ENCODE data around the gene POLD4.

Gene POLD4

GRCh38 chr11:67387518-67387917 is 34.2 kb upstream of the POLD4 start:
- no peak for DNase-seq

GRCh38 chr11:67387069-67387468 is 33.7 kb upstream of the POLD4 start:
- DNase-seq, result no peak

GRCh38 chr11:67384851-67385366 is 31.6 kb upstream of the POLD4 start:
- DNase-seq, result no peak

GRCh38 chr11:67382276-67383136 is 29.2 kb upstream of the POLD4 start:
- peak; percentile 41 to 62 for DNase-seq

GRCh38 chr11:67381244-67381972 is 28.1 kb upstream of the POLD4 start:
- DNase-seq, result no peak

GRCh38 chr11:67379061-67380058 is 26.0 kb upstream of the POLD4 start:
- DNase-seq, result no peak

- no peak for DNase-seq
These were observed 25.2 kb upstream of the POLD4 start for GRCh38 chr11:67378544-67378943.

GRCh38 chr11:67376873-67377808 is 23.8 kb upstream of the POLD4 start:
- no peak for DNase-seq

- no peak for DNase-seq
These were observed 22.9 kb upstream of the POLD4 start for GRCh38 chr11:67376063-67376820.

GRCh38 chr11:67375320-67376055 is 22.1 kb upstream of the POLD4 start:
- DNase-seq, result no peak

- no peak for DNase-seq
These were observed 21.4 kb upstream of the POLD4 start for GRCh38 chr11:67374571-67375281.

GRCh38 chr11:67373648-67374570 is 20.6 kb upstream of the POLD4 start:
- no peak for DNase-seq

- DNase-seq, result peak; percentile 21 to 25
These were observed 19.8 kb upstream of the POLD4 start, which contains the start of gene CLCF1 for GRCh38 chr11:67372993-67373647. TSS of gene CLCF1 (minus strand) at chr11:67373598. CDS start at chr11:67373539, 59 bp downstream.

GRCh38 chr11:67372321-67372992 is 19.1 kb upstream of the POLD4 start:
- DNase-seq, result peak in 1 of 2 experiments; percentile 23

- DNase-seq, result no peak
These were observed 18.6 kb upstream of the POLD4 start for GRCh38 chr11:67371911-67372320.

- peak; percentile 35 to 42 for DNase-seq
These were observed 18.0 kb upstream of the POLD4 start for GRCh38 chr11:67371189-67371910.
